HepG2 (cell line): ENCODE data around the gene OVCH2. TPM values are rescaled to one million over a fixed set of nuclear protein-coding genes. Genes with fewer than 3 reads are reported as not detected.

Experiments
- ATAC-seq: fragments of 200-7000 bp; cut with Tn5 transposase; 3 replicates; pipeline ENCODE4 v1.9.1; 2020; ENCODE audit warnings: mild to moderate bottlenecking, moderate library complexity
- BruUV-seq: library from RNA; stranded (reverse); fragments of 400-500 nt; replicated peaks from 2 replicates; lab custom pipeline; 2021; lab: Mats Ljungman, UMichigan
- CTCF ChIA-PET: fragments of 300-600 bp; formaldehyde crosslinking; extraction: SDS; loops from one replicate; lab custom pipeline; 2021; ENCODE audit warnings: low total read pairs, inconsistent platforms, low intra/inter-chr PET ratio; lab: Yijun Ruan, JAX
- POLR2A ChIA-PET: fragments of 350-600 bp; sonication (Branson Sonifier 250); formaldehyde crosslinking; loops from one replicate; lab custom pipeline; 2020; ENCODE audit warnings: antibody characterized with exemption, inconsistent platforms; lab: Yijun Ruan, JAX
- DNase-seq: peaks from one replicate; pipeline ENCODE4 v3.0.0-alpha.2; 2015; ENCODE audit warnings: low spot score
- FAIRE-seq: peaks from 3 replicates; lab custom pipeline; 2011; peaks lifted over from hg19 to GRCh38; lab: Jason Lieb, UNC
- H2AFZ ChIP-seq: one replicate; pipeline ENCODE4 v1.6.1; 2011; ENCODE audit warnings: low read length, inconsistent platforms
- H3K27ac ChIP-seq: fragments of 300-600 bp; 3 replicates; pipeline ENCODE4 v1.8.0; 2011; ENCODE audit warnings: mixed run types, mild to moderate bottlenecking, mixed read lengths, low read length, inconsistent platforms; ENCODE audit not compliant: insufficient read depth; ENCODE audit errors: extremely low read length
- H3K27me3 ChIP-seq, 2 experiments: fragments of 200-600 bp in 1 of 2; 2 replicates in 1 of 2; 3 replicates in 1 of 2; pipeline versions ENCODE4 v1.6.0 to v1.8.0; 2011; ENCODE audit warnings: low read length in 2 of 2, mild to moderate bottlenecking in 2 of 2, moderate library complexity in 2 of 2, inconsistent platforms in 1 of 2; ENCODE audit not compliant: insufficient read depth in 2 of 2, control insufficient read depth in 1 of 2
- H3K36me3 ChIP-seq, 2 experiments: fragments of 200-600 bp in 1 of 2; replicated peaks in 1 of 2; 2 replicates in 1 of 2; 3 replicates in 1 of 2; pipeline versions ENCODE4 v1.5.1 to v1.8.0; 2011; ENCODE audit warnings: low read length in 2 of 2, inconsistent platforms in 1 of 2; ENCODE audit not compliant: insufficient read depth in 2 of 2, control insufficient read depth in 1 of 2
- H3K4me1 ChIP-seq: 2 replicates; pipeline ENCODE4 v1.5.1; 2012; ENCODE audit warnings: low read length, inconsistent platforms; ENCODE audit not compliant: insufficient read depth
- H3K4me2 ChIP-seq: 2 replicates; pipeline ENCODE4 v1.6.0; 2011; ENCODE audit warnings: low read depth, low read length, inconsistent platforms
- H3K4me3 ChIP-seq, 3 experiments: fragments of 200-600 bp in 1 of 3; sonication (generic), shearing (Covaris generic) in 1 of 3; replicated peaks in 1 of 3; 2 replicates each; pipeline ENCODE4 v1.5.1; 2011 to 2016; ENCODE audit warnings: low read length in 3 of 3, inconsistent platforms in 2 of 3, low read depth in 2 of 3, mild to moderate bottlenecking in 2 of 3, control low read depth in 1 of 3, mixed read lengths in 1 of 3; ENCODE audit not compliant: insufficient read depth in 1 of 3
- H3K79me2 ChIP-seq: one replicate; pipeline ENCODE4 v1.6.1; 2011; ENCODE audit warnings: low read length, inconsistent platforms; ENCODE audit not compliant: insufficient read depth
- H3K9ac ChIP-seq: 2 replicates; pipeline ENCODE4 v1.6.0; 2011; ENCODE audit warnings: mild to moderate bottlenecking, low read depth, low read length, inconsistent platforms; ENCODE audit not compliant: insufficient read depth
- H3K9me3 ChIP-seq: 2 replicates; pipeline ENCODE4 v1.5.1; 2012; ENCODE audit warnings: mild to moderate bottlenecking, low read length
- H4K20me1 ChIP-seq: 2 replicates; pipeline ENCODE4 v1.6.0; 2011; ENCODE audit warnings: inconsistent platforms, mild to moderate bottlenecking, low read length, moderate library complexity; ENCODE audit not compliant: insufficient read depth
- CREB1 ChIP-seq, 2 experiments: fragments of 450-650 bp in 1 of 2; IDR thresholded peaks; 2 replicates each; pipeline ENCODE4 v1.6.1; 2016 to 2017; ENCODE audit warnings: control low read depth in 1 of 2, mild to moderate bottlenecking in 1 of 2, missing compliant biosample characterization in 1 of 2, missing genetic modification characterization in 1 of 2
- FOXM1 ChIP-seq: sonication (generic); formaldehyde crosslinking; IDR thresholded peaks from 2 replicates; pipeline ENCODE4 v1.5.0; 2020; ENCODE audit warnings: missing genetic modification reagents
- KLF13 ChIP-seq: sonication (generic); formaldehyde crosslinking; IDR thresholded peaks from 2 replicates; pipeline ENCODE4 v1.4.0; 2020; ENCODE audit warnings: mild to moderate bottlenecking, missing genetic modification reagents
- NFE2L2 ChIP-seq: fragments of 150-350 bp; IDR thresholded peaks from 2 replicates; pipeline ENCODE4 v1.6.1; 2014; ENCODE audit warnings: low read length
- SIN3B ChIP-seq: fragments of 150-350 bp; IDR thresholded peaks from 2 replicates; pipeline ENCODE4 v1.6.1; 2014; ENCODE audit warnings: low read length
- ZFYVE20 ChIP-seq: sonication (generic); formaldehyde crosslinking; IDR thresholded peaks from 2 replicates; pipeline ENCODE4 v1.8.0; 2023; ENCODE audit warnings: low read depth, mild to moderate bottlenecking, moderate library complexity, missing genetic modification reagents, borderline replicate concordance
- ZNF781 ChIP-seq: sonication (generic); formaldehyde crosslinking; IDR thresholded peaks from 2 replicates; pipeline ENCODE4 v1.5.1; 2020; ENCODE audit warnings: borderline replicate concordance, mild to moderate bottlenecking, missing genetic modification reagents; ENCODE audit errors: not compliant biosample characterization
- WGBS: methylation state at CpG from one replicate; pipeline ENCODE4 v1.1.6; 2017; ENCODE audit warnings: low lambda C conversion rate; 5-methylcytosine and 5-hydroxymethylcytosine counted together
- in situ Hi-C: cut with HindIII; loops from 2 replicates; pipeline ENCODE4 v1.10.0; 2017; ENCODE audit warnings: low pct_unique_long_range_greater_than_20kb; ENCODE audit not compliant: extremely low pct_ligation_motif_present
- intact Hi-C: fragments of 100-400 bp; cut with micrococcal nuclease; formaldehyde crosslinking; loops from one replicate; pipeline ENCODE4 v1.10.0; 2022; ENCODE audit not compliant: unreplicated experiment
- polyA plus RNA-seq, 8 experiments: library from polyadenylated mRNA; depleted of rRNA in 3 of 8; stranded (reverse) in 7 of 8; unstranded in 1 of 8; fragments of >200 nt; fragmentation: Illumina TruSeq in 4 of 8; extraction: Trizol in 4 of 8; gene quantifications; 2 replicates each; pipeline versions ENCODE4 v1.2.1 to v1.2.3, GENCODE V29; 2011 to 2016; ENCODE audit warnings: low read depth in 4 of 8, missing spikeins in 1 of 8, mixed read lengths in 1 of 8; ENCODE audit not compliant: insufficient read depth in 1 of 8
- total RNA-seq, 5 experiments: library from RNA; depleted of rRNA; stranded (reverse); fragments of >200 nt; fragmentation: Illumina TruSeq; extraction: Trizol; gene quantifications; 2 replicates each; pipeline ENCODE4 v1.2.3, GENCODE V29; 2016; ENCODE audit warnings: low read depth in 1 of 5
- TF ChIP-seq, protein P1 (sequence below): sonication (generic); formaldehyde crosslinking; IDR thresholded peaks from one replicate; pipeline ENCODE4 v1.5.1; 2020; ENCODE audit warnings: mild to moderate bottlenecking, missing genetic modification reagents; ENCODE audit errors: not compliant biosample characterization

OVCH2 gene
- total and polyA plus RNA-seq, 2 of the 13 experiments (the other 11 are each of a cell fraction or from before 2014, with no cell fraction given) = not detected

DNA sequence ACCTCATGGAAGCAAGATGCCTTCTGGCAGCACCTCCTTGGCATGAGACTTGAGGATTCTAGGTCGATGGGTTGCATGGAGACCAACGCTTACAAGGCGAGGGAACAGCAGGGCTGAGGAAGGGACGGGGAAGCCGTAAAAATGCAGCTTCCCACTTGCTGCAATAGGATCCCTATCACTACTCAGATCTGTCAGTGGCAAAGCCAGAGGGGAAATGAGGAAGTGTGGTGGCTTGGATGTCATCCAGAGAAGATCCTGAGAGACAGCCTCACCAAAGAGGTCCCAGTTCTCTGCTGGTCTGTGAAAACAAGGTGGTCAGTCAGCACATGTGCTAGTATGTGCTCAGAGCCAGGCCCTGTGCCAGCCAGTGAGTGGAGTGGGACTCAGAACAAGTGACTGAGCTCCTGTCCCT lies 55.1 kb downstream of the OVCH2 start:
- Histone ChIP-seq H3K4me3 (no peak overlapping the region), H3K4me1 (peaks cover 18% of the 10 kb centered on the region), H3K4me2 (no peak overlapping the region), H3K79me2 (no peaks in the 10 kb centered on the region), H3K27ac (no peak overlapping the region), H2AFZ (no peak overlapping the region), H3K36me3 (peaks cover 37 to 76% of the 10 kb centered on the region in 2 experiments), H4K20me1 (no peaks in the 10 kb centered on the region), H3K9ac (no peak overlapping the region)
- no peak for ATAC-seq
- no peak for DNase-seq
- POLR2A ChIA-PET = no interaction called here
- intact Hi-C loops = no loop called here
- CTCF ChIA-PET = no interaction called here
- no peak for FAIRE-seq
- TF ChIP-seq SIN3B = no peak
- no peak for TF ChIP-seq KLF13 (CRISPR knock-in tag)
- TF ChIP-seq NFE2L2 = no peak
- TF ChIP-seq CREB1 (IDR thresholded peaks at IDR 0.05) = no peak
- no peak for TF ChIP-seq CREB1 (CRISPR knock-in tag; IDR thresholded peaks at IDR 0.05)
- TF ChIP-seq ZNF781 (CRISPR knock-in tag) = no peak
- no peak for TF ChIP-seq ZFYVE20 (CRISPR knock-in tag)
- TF ChIP-seq, all 625 proteins: peak for 0
- 95% methylated on average over 5 of the region's 5 CpGs for WGBS
- in situ Hi-C loops = loop anchor here (5.0 kb wide), 1 partner anchor 79 kb away; no protein-coding TSS in a partner anchor
- Histone ChIP-seq H3K27me3 (no peaks in the 10 kb centered on the region), H3K9me3 (no peaks in the 10 kb centered on the region)
- no TSS peak for BruUV-seq

DNA sequence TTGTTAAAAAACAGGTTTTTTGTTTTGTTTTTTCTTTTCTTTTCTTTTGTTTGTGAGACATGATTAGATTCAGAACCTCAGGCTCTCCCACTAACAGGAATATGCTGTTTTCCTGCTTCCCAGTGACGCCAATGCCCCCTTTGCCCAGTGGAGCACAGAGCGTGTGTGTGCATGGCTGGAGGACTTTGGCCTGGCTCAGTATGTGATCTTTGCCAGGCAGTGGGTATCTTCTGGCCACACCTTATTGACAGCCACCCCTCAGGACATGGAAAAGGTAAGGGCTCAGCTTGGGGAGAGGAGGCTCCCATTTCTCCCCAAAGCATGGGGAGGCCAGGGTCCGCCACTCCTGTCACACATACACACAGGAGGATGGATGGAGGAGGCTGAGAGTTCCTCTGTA lies 58.0 kb downstream of the OVCH2 start:
- 96% methylated on average over 3 of the region's 3 CpGs for WGBS
- CTCF ChIA-PET = no interaction called here
- TF ChIP-seq, protein P1, sequence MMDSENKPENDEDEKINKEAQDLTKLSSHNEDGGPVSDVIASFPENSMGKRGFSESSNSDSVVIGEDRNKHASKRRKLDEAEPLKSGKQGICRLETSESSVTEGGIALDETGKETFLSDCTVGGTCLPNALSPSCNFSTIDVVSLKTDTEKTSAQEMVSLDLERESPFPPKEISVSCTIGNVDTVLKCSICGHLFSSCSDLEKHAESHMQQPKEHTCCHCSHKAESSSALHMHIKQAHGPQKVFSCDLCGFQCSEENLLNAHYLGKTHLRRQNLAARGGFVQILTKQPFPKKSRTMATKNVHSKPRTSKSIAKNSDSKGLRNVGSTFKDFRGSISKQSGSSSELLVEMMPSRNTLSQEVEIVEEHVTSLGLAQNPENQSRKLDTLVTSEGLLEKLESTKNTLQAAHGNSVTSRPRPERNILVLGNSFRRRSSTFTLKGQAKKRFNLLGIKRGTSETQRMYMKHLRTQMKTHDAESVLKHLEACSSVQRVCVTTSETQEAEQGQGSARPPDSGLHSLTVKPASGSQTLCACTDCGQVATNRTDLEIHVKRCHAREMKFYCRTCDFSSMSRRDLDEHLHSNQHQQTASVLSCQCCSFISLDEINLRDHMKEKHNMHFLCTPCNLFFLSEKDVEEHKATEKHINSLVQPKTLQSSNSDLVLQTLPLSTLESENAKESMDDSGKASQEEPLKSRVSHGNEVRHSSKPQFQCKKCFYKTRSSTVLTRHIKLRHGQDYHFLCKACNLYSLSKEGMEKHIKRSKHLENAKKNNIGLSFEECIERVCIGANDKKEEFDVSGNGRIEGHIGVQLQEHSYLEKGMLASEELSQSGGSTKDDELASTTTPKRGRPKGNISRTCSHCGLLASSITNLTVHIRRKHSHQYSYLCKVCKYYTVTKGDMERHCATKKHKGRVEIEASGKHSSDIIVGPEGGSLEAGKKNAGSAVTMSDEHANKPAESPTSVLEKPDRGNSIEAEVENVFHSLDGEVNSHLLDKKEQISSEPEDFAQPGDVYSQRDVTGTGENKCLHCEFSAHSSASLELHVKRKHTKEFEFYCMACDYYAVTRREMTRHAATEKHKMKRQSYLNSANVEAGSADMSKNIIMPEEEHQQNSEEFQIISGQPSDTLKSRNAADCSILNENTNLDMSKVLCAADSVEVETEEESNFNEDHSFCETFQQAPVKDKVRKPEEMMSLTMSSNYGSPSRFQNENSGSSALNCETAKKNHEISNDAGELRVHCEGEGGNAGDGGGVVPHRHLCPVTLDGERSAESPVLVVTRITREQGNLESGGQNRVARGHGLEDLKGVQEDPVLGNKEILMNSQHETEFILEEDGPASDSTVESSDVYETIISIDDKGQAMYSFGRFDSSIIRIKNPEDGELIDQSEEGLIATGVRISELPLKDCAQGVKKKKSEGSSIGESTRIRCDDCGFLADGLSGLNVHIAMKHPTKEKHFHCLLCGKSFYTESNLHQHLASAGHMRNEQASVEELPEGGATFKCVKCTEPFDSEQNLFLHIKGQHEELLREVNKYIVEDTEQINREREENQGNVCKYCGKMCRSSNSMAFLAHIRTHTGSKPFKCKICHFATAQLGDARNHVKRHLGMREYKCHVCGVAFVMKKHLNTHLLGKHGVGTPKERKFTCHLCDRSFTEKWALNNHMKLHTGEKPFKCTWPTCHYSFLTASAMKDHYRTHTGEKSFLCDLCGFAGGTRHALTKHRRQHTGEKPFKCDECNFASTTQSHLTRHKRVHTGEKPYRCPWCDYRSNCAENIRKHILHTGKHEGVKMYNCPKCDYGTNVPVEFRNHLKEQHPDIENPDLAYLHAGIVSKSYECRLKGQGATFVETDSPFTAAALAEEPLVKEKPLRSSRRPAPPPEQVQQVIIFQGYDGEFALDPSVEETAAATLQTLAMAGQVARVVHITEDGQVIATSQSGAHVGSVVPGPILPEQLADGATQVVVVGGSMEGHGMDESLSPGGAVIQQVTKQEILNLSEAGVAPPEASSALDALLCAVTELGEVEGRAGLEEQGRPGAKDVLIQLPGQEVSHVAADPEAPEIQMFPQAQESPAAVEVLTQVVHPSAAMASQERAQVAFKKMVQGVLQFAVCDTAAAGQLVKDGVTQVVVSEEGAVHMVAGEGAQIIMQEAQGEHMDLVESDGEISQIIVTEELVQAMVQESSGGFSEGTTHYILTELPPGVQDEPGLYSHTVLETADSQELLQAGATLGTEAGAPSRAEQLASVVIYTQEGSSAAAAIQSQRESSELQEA (CRISPR knock-in tag) = no peak
- TF ChIP-seq FOXM1 (CRISPR knock-in tag) = no peak

More for the DNA sequence above, 58.0 kb downstream of the OVCH2 start:
- intact Hi-C loops = no loop called here
- Histone ChIP-seq H3K36me3 (peaks cover 35 to 62% of the 10 kb centered on the region in 2 experiments), H3K4me3 (no peak overlapping the region), H3K79me2 (no peaks in the 10 kb centered on the region), H3K9me3 (no peaks in the 10 kb centered on the region), H4K20me1 (no peaks in the 10 kb centered on the region), H2AFZ (no peak overlapping the region), H3K4me2 (no peak overlapping the region), H3K27ac (no peak overlapping the region), H3K27me3 (no peaks in the 10 kb centered on the region), H3K9ac (no peak overlapping the region), H3K4me1 (no peaks in the 10 kb centered on the region)
- POLR2A ChIA-PET = no interaction called here
- DNase-seq = no peak
- BruUV-seq = no TSS peak
- ATAC-seq = no peak
- in situ Hi-C loops = no loop called here
- FAIRE-seq = no peak
